NB4 (cell line): Measurements from ENCODE around the gene CAMTA1.

Experiments used
- CTCF ChIP-seq: IDR thresholded peaks from one replicate; pipeline ENCODE4 v1.5.1; 2012; ENCODE audit warnings: low read depth, low read length
- MYC ChIP-seq: IDR thresholded peaks from 2 replicates; pipeline ENCODE4 v1.6.1; 2011; ENCODE audit warnings: low read depth, low read length
- POLR2A ChIP-seq: IDR thresholded peaks from 2 replicates; pipeline ENCODE4 v1.6.1; 2011; ENCODE audit warnings: mild to moderate bottlenecking; ENCODE audit not compliant: insufficient read length; ENCODE audit errors: extremely low read depth

GRCh38 chr1:7070389-7071029 lies 285.3 kb downstream of the CAMTA1 start:
- TF ChIP-seq CTCF (peak; percentile 91), MYC (no peak), POLR2A (no peak)
